GM12891 (cell line): Measurements from ENCODE around the gene ROMO1.

Experiments
- POLR2A ChIP-seq: IDR thresholded peaks from 2 replicates; pipeline ENCODE4 v1.6.1; 2011; ENCODE audit warnings: low read depth, low read length, control low read depth
- POLR2AphosphoS5 ChIP-seq: IDR thresholded peaks from 2 replicates; pipeline ENCODE4 v1.6.1; 2011; ENCODE audit warnings: low read depth, low read length, control low read depth
- SPI1 ChIP-seq: IDR thresholded peaks from 2 replicates; pipeline ENCODE4 v1.6.1; 2011; ENCODE audit warnings: low read depth, low read length, control low read depth
- TAF1 ChIP-seq: IDR thresholded peaks from 2 replicates; pipeline ENCODE4 v1.6.1; 2011; ENCODE audit warnings: low read depth, low read length, control low read depth

DNA sequence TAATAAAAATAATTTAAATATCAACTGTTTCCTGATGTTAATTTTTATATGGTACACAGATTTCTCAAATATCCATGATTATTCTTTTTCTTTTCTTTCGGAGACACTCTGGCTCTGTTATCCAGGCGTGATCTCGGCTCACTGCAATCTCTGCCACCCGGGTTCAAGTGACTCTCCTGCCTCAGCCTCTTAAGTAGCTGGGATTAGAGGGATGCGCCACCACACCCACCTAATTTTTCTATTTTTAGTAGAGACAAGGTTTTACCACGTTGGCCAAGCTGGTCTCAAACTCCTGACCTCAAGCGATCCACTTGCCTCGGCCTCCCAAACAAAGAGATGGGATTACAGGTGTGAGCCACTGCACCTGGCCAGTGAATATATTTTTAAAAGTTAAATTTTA lies 20.5 kb downstream of the ROMO1 start:
- no peak for TF ChIP-seq POLR2A
- TF ChIP-seq POLR2AphosphoS5 = no peak
- no peak for TF ChIP-seq TAF1
- no peak for TF ChIP-seq SPI1
